Skeletal muscle tissue (tissue), 4 donors: ENCODE data around the gene PUS7L. TPM values are rescaled to one million over a fixed set of nuclear protein-coding genes. Genes with fewer than 3 reads are reported as not detected.
"Not testable (repeated sequence)": the region's sequence is repeated elsewhere in the genome, so short reads cannot be mapped to it uniquely, and the experiment has no call there.

Experiments
- H3K27ac ChIP-seq: one replicate; pipeline ENCODE4 v1.7.0; 2013; ENCODE audit warnings: mild to moderate bottlenecking, low read depth, low read length, inconsistent platforms
- H3K27me3 ChIP-seq, 3 donors: one replicate each; pipeline ENCODE4 v1.7.0; 2013; ENCODE audit warnings: low read length in 3 of 3; ENCODE audit not compliant: control insufficient read depth in 3 of 3, insufficient read depth in 3 of 3
- H3K36me3 ChIP-seq, 3 donors: one replicate each; pipeline ENCODE4 v1.7.0; 2013; ENCODE audit warnings: low read length in 3 of 3; ENCODE audit not compliant: control insufficient read depth in 3 of 3, insufficient read depth in 3 of 3
- H3K4me1 ChIP-seq, 3 donors: one replicate each; pipeline ENCODE4 v1.7.0; 2013; ENCODE audit warnings: low read length in 3 of 3, mild to moderate bottlenecking in 3 of 3; ENCODE audit not compliant: control insufficient read depth in 3 of 3, insufficient read depth in 3 of 3
- H3K4me3 ChIP-seq, 3 donors: one replicate each; pipeline ENCODE4 v1.7.0; 2013; ENCODE audit warnings: low read length in 3 of 3
- H3K9ac ChIP-seq, 3 donors: one replicate each; pipeline ENCODE4 v1.7.0; 2013; ENCODE audit warnings: low read length in 3 of 3, mild to moderate bottlenecking in 3 of 3, moderate library complexity in 2 of 3, low read depth in 1 of 3
- H3K9me3 ChIP-seq, 3 donors: one replicate each; pipeline ENCODE4 v1.7.0; 2013; ENCODE audit warnings: low read length in 3 of 3; ENCODE audit not compliant: control insufficient read depth in 3 of 3
- total RNA-seq: library from RNA; depleted of rRNA; stranded (reverse); fragments of >200 nt; gene quantifications from one replicate; pipeline ENCODE4 v1.2.3, GENCODE V29; 2014
- donor health status: Osteomylitis.

Gene PUS7L
- total RNA-seq, 1 donor from 2014 or later = 10.4 TPM

DNA sequence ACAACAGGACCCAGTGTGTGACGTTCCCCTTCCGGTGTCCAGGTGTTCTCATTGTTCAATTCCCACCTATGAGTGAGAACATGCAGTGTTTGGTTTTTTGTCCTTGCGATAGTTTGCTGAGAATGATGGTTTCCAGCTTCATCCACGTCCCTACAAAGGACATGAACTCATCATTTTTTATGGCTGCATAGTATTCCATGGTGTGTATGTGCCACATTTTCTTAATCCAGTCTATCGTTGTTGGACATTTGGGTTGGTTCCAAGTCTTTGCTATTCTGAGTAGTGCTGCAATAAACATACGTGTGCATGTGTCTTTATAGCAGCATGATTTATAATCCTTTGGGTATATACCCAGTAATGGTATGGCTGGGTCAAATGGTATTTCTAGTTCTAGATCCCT, 7.2 kb downstream of the PUS7L start:
- H3K27ac ChIP-seq, H3K4me1 ChIP-seq, H3K9me3 ChIP-seq, H3K9ac ChIP-seq, H3K27me3 ChIP-seq, H3K4me3 ChIP-seq, H3K36me3 ChIP-seq: not testable (repeated sequence)

DNA sequence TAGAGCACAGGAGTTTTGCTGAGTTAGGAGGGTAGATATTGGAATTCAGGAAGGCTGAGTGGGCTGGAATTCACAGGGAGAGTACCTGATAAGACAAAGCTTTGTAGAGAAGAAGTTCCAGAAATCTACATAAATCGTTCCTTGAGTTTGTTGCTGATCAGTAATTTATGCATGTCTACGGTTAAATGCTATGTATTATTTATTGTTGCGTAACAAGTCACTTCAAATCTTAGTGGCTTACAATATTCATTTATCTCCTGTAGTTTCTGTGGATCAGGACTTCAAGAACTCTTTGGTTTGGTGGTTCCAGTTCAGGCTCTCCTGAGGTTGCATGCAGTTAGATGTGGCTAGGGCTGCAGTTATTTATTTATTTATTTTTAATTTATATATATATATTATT, 7.8 kb downstream of the PUS7L start:
- Histone ChIP-seq H3K4me3 (no peak overlapping the region), H3K36me3 (no peaks in the 10 kb centered on the region), H3K4me1 (no peaks in the 10 kb centered on the region), H3K27me3 (no peaks in the 10 kb centered on the region), H3K27ac (no peak overlapping the region), H3K9me3 (no peaks in the 10 kb centered on the region), H3K9ac (no peak overlapping the region)

DNA sequence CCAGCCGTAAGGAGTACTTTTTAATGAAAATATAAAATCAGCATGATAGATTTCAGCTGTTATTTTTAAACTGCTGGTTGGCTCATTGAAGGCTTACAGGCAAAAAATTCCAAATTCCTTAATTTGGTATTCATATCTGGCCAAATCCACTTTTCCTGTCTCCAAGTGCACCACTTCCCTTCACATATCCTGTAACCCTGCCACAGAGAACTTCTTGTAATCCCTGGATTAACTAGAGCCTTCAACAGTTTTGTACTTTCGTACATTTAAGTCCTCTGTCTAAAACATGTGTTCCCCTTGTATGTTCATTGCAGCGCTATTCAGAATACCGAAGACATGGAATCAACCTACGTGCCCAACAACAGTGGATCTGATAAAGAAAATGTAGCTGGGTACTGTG, 9.6 kb downstream of the PUS7L start:
- Histone ChIP-seq H3K27me3 (no peaks in the 10 kb centered on the region), H3K27ac (no peak overlapping the region), H3K4me3 (no peak overlapping the region), H3K36me3 (peaks cover 0 to 15% (median 11%) of the 10 kb centered on the region in 3 donors), H3K9ac (no peak overlapping the region), H3K4me1 (no peaks in the 10 kb centered on the region), H3K9me3 (no peaks in the 10 kb centered on the region)

- no peaks in the 10 kb centered on the region for H3K27me3 ChIP-seq
- H3K36me3 ChIP-seq = peaks cover 0 to 16% (median 16%) of the 10 kb centered on the region in 3 donors
- no peak overlapping the region for H3K27ac ChIP-seq
- H3K9me3 ChIP-seq = no peaks in the 10 kb centered on the region
- peaks cover 0 to 4% (median 0%) of the 10 kb centered on the region in 3 donors for H3K4me1 ChIP-seq
- H3K4me3 ChIP-seq = no peak overlapping the region
- H3K9ac ChIP-seq = no peak overlapping the region
Observed at GRCh38 chr12:43744826-43745225, 13.8 kb downstream of the PUS7L start.

- Histone ChIP-seq H3K27me3 (no peaks in the 10 kb centered on the region), H3K4me1 (peaks cover 0 to 4% (median 0%) of the 10 kb centered on the region in 3 donors), H3K9ac (no peak overlapping the region), H3K36me3 (peaks cover 0 to 16% (median 16%) of the 10 kb centered on the region in 3 donors), H3K27ac (no peak overlapping the region), H3K4me3 (no peak overlapping the region), H3K9me3 (no peaks in the 10 kb centered on the region)
Observed at GRCh38 chr12:43742106-43742505, 16.5 kb downstream of the PUS7L start.

GRCh38 chr12:43740511-43741100, 18.0 kb downstream of the PUS7L start:
- Histone ChIP-seq H3K9me3 (no peaks in the 10 kb centered on the region), H3K27me3 (no peaks in the 10 kb centered on the region), H3K27ac (no peak overlapping the region), H3K4me3 (no peak overlapping the region), H3K9ac (no peak overlapping the region), H3K4me1 (peaks cover 0 to 4% (median 0%) of the 10 kb centered on the region in 3 donors), H3K36me3 (peaks cover 0 to 21% (median 20%) of the 10 kb centered on the region in 3 donors)

DNA sequence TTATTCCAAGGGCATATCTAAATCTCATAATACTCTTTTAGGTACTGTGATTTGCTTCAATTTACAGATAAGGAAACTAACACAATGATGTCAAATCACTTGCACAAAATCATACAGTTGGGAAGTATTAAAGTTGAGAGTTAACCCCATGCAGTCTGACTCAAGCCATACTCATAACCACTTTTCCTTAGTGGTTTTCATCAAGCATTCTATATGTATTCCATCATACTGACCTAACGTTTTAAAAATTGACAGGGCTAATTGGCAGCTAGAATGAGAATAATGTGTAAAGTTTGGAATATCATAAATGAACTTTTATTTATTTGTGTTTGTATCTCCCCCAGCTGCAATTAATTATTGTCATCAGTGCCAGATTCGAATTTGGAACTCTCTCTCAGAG, 20.9 kb downstream of the PUS7L start:
- peaks cover 0 to 11% (median 9%) of the 10 kb centered on the region in 3 donors for H3K36me3 ChIP-seq
- H3K4me1 ChIP-seq = peaks cover 0 to 4% (median 0%) of the 10 kb centered on the region in 3 donors
- H3K4me3 ChIP-seq = no peak overlapping the region
- no peaks in the 10 kb centered on the region for H3K27me3 ChIP-seq
- no peak overlapping the region for H3K27ac ChIP-seq
- no peaks in the 10 kb centered on the region for H3K9me3 ChIP-seq
- no peak overlapping the region for H3K9ac ChIP-seq

DNA sequence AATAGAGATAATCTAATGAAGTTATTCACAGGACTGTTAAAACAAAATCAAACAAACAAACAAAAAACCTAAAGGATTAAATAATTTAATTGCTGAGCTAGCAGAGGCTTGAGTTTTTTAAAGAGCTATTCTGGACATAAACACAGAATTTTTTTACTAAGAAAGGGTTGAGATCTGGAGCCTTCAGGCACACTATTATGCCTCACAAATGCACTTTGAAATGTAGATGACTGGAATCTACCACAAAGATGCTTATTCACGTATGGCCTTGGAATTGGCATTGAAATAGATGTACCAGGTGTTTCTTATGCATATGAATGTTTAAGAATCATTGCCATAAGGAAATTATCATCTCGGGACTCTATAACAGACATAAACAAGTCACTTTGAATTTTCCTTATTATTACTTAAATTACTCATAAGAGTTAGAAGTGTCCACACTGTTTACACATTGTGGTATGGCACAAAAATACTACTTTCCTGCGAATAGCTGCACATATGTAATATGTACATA, 21.6 kb downstream of the PUS7L start:
- Histone ChIP-seq H3K9me3 (no peaks in the 10 kb centered on the region), H3K27ac (no peak overlapping the region), H3K4me3 (no peak overlapping the region), H3K27me3 (no peaks in the 10 kb centered on the region), H3K36me3 (peaks cover 0 to 11% (median 9%) of the 10 kb centered on the region in 3 donors), H3K9ac (no peak overlapping the region), H3K4me1 (peaks cover 0 to 1% (median 0%) of the 10 kb centered on the region in 3 donors)

- H3K9ac ChIP-seq = no peak overlapping the region
- no peak overlapping the region for H3K4me3 ChIP-seq
- H3K27me3 ChIP-seq = no peaks in the 10 kb centered on the region
- H3K9me3 ChIP-seq = no peaks in the 10 kb centered on the region
- no peak overlapping the region for H3K27ac ChIP-seq
- peaks cover 0 to 22% (median 16%) of the 10 kb centered on the region in 3 donors for H3K36me3 ChIP-seq
- H3K4me1 ChIP-seq = no peaks in the 10 kb centered on the region
Observed at GRCh38 chr12:43733687-43734086, 24.9 kb downstream of the PUS7L start.

GRCh38 chr12:43730283-43730682, 28.3 kb downstream of the PUS7L start:
- H3K4me1 ChIP-seq = no peaks in the 10 kb centered on the region
- no peak overlapping the region for H3K4me3 ChIP-seq
- no peaks in the 10 kb centered on the region for H3K27me3 ChIP-seq
- no peak overlapping the region for H3K9ac ChIP-seq
- H3K27ac ChIP-seq = no peak overlapping the region
- H3K9me3 ChIP-seq = no peaks in the 10 kb centered on the region
- H3K36me3 ChIP-seq = peaks cover 0 to 16% (median 11%) of the 10 kb centered on the region in 3 donors
